K562 (cell line): Measurements from ENCODE around the gene SOBP. TPM values are rescaled to one million over a fixed set of nuclear protein-coding genes. Genes with fewer than 3 reads are reported as not detected.

Source experiments
- ATAC-seq: fragments of 200-7000 bp; cut with Tn5 transposase; 3 replicates; pipeline ENCODE4 v1.9.1; 2020; ENCODE audit warnings: moderate library complexity
- BruUV-seq: library from RNA; stranded (reverse); fragments of 400-500 nt; replicated peaks from 2 replicates; lab custom pipeline; 2021; lab: Mats Ljungman, UMichigan
- CTCF ChIA-PET: fragments of 300-600 bp; formaldehyde crosslinking; extraction: SDS; loops from one replicate; lab custom pipeline; 2021; ENCODE audit warnings: low intra/inter-chr PET ratio; lab: Yijun Ruan, JAX
- POLR2A ChIA-PET: fragments of 300-600, 350-650 bp; sonication (Branson Sonifier 250); formaldehyde crosslinking; extraction: SDS; loops from one replicate; lab custom pipeline; 2021; ENCODE audit warnings: antibody characterized with exemption, inconsistent platforms; lab: Yijun Ruan, JAX
- DNase-seq, 4 experiments: peaks; one replicate each; pipeline versions ENCODE4 v3.0.0 to v3.0.0-alpha.2; 2011 to 2018; ENCODE audit warnings: low spot score in 3 of 4, mixed read lengths in 3 of 4; ENCODE audit errors: extremely low read depth in 1 of 4
- FAIRE-seq: peaks from 2 replicates; lab custom pipeline; 2011; peaks lifted over from hg19 to GRCh38; lab: Jason Lieb, UNC
- H2AFZ ChIP-seq: 2 replicates; pipeline ENCODE4 v1.6.0; 2011; ENCODE audit warnings: low read depth, low read length, control low read depth, inconsistent platforms
- H3K27ac ChIP-seq: fragments of 200-600 bp; 3 replicates; pipeline ENCODE4 v1.8.0; 2011; ENCODE audit warnings: low read depth, mild to moderate bottlenecking, control low read depth, inconsistent platforms, low read length, moderate library complexity, mixed read lengths; ENCODE audit errors: extremely low read depth
- H3K27me3 ChIP-seq, 2 experiments: fragments of 300-600 bp in 1 of 2; 2 replicates in 1 of 2; 3 replicates in 1 of 2; pipeline versions ENCODE4 v1.6.0 to v1.8.0; 2011; ENCODE audit warnings: inconsistent platforms in 2 of 2, low read length in 2 of 2, mild to moderate bottlenecking in 1 of 2, mixed read lengths in 1 of 2, moderate library complexity in 1 of 2; ENCODE audit not compliant: control insufficient read depth in 2 of 2, insufficient read depth in 2 of 2
- H3K36me3 ChIP-seq: fragments of 300-600 bp; 3 replicates; pipeline ENCODE4 v1.8.0; 2011; ENCODE audit warnings: mild to moderate bottlenecking, low read length, inconsistent platforms; ENCODE audit not compliant: control insufficient read depth, insufficient read depth
- H3K4me1 ChIP-seq, 2 experiments: fragments of 200-600 bp in 1 of 2; replicated peaks in 1 of 2; 2 replicates in 1 of 2; 3 replicates in 1 of 2; pipeline versions ENCODE4 v1.5.1 to v1.8.0; 2011; ENCODE audit warnings: inconsistent platforms in 2 of 2, low read length in 2 of 2, mild to moderate bottlenecking in 1 of 2, mixed read lengths in 1 of 2, moderate library complexity in 1 of 2; ENCODE audit not compliant: control insufficient read depth in 2 of 2, insufficient read depth in 2 of 2
- H3K4me2 ChIP-seq: 2 replicates; pipeline ENCODE4 v1.6.1; 2011; ENCODE audit warnings: low read length, control low read depth, inconsistent platforms, mixed read lengths; ENCODE audit not compliant: insufficient read depth
- H3K4me3 ChIP-seq: fragments of 200-600 bp; sonication (generic), shearing (Covaris generic); 2 replicates; pipeline ENCODE4 v1.5.1; 2016; ENCODE audit warnings: control low read depth, inconsistent platforms
- H3K79me2 ChIP-seq: fragments of 200-600 bp; 3 replicates; pipeline ENCODE4 v1.8.0; 2011; ENCODE audit warnings: low read length, inconsistent platforms; ENCODE audit not compliant: control insufficient read depth, insufficient read depth
- H3K9ac ChIP-seq, 2 experiments: 2 replicates each; pipeline versions ENCODE4 v1.6.0 to v1.6.1; 2011; ENCODE audit warnings: low read depth in 2 of 2, low read length in 2 of 2, control low read depth in 1 of 2, inconsistent platforms in 1 of 2, mild to moderate bottlenecking in 1 of 2, mixed read lengths in 1 of 2; ENCODE audit not compliant: insufficient read depth in 1 of 2
- H3K9me1 ChIP-seq: one replicate; pipeline ENCODE4 v1.6.0; 2011; ENCODE audit warnings: inconsistent platforms, mild to moderate bottlenecking, low read length, moderate library complexity; ENCODE audit not compliant: control insufficient read depth, insufficient read depth
- H3K9me3 ChIP-seq: replicated peaks from 2 replicates; pipeline ENCODE4 v1.5.1; 2011; ENCODE audit warnings: low read depth, low read length, inconsistent platforms; ENCODE audit not compliant: control insufficient read depth, insufficient read depth
- H4K20me1 ChIP-seq: replicated peaks from 2 replicates; pipeline ENCODE4 v1.6.1; 2011; ENCODE audit warnings: low read length, inconsistent platforms, mixed read lengths; ENCODE audit not compliant: control insufficient read depth, insufficient read depth
- BCLAF1 ChIP-seq, 2 experiments: fragments of 450-650 bp in 1 of 2; IDR thresholded peaks; 2 replicates each; pipeline ENCODE4 v1.6.1; 2011 to 2017; ENCODE audit warnings: low read depth in 2 of 2, antibody characterized with exemption in 1 of 2, borderline replicate concordance in 1 of 2, low read length in 1 of 2, mild to moderate bottlenecking in 1 of 2, mixed read lengths in 1 of 2; ENCODE audit not compliant: control insufficient read depth in 1 of 2
- MED1 ChIP-seq: sonication (generic); formaldehyde crosslinking; IDR thresholded peaks from 2 replicates; pipeline ENCODE4 v1.8.1; 2023; ENCODE audit warnings: missing genetic modification reagents, borderline replicate concordance
- TOE1 ChIP-seq, 2 experiments: fragments of 450-650 bp in 1 of 2; sonication (generic) in 1 of 2; formaldehyde crosslinking in 1 of 2; IDR thresholded peaks; 2 replicates each; pipeline versions ENCODE4 v1.7.1 to v1.8.0; 2016 to 2022; ENCODE audit warnings: borderline replicate concordance in 2 of 2, mild to moderate bottlenecking in 2 of 2, antibody characterized with exemption in 1 of 2, inconsistent platforms in 1 of 2, low read depth in 1 of 2, missing genetic modification reagents in 1 of 2, moderate library complexity in 1 of 2
- ZNF407 ChIP-seq: fragments of 450-650 bp; IDR thresholded peaks from 2 replicates; pipeline ENCODE4 v1.6.1; 2016; ENCODE audit warnings: low read depth
- WGBS: fragments of 100-300 bp; shearing (Covaris generic); methylation state at CpG from one replicate; pipeline ENCODE4 v1.1.6; 2016; ENCODE audit warnings: low coverage, mixed read lengths; ENCODE audit not compliant: insufficient coverage; ENCODE audit errors: missing lambda C conversion rate; 5-methylcytosine and 5-hydroxymethylcytosine counted together
- in situ Hi-C: fragments of 300-500 bp; cut with MboI; formaldehyde crosslinking; loops from 4 replicates; pipeline ENCODE4 v1.15.0; 2018; ENCODE audit warnings: inconsistent platforms, mixed read lengths
- intact Hi-C: fragments of 100-400 bp; cut with micrococcal nuclease; formaldehyde crosslinking; loops from 2 replicates; pipeline ENCODE4 v1.14.2; 2022
- polyA plus RNA-seq, 8 experiments: library from polyadenylated mRNA; depleted of rRNA in 4 of 8; stranded (reverse) in 5 of 8; unstranded in 3 of 8; fragments of >200 nt; fragmentation: Nextera tagmentation in 2 of 8; fragmentation: Illumina TruSeq in 1 of 8; extraction: Ambion mirVana in 2 of 8; extraction: Trizol in 1 of 8; gene quantifications; 2 replicates each; pipeline versions ENCODE4 v1.2.1 to v1.2.3, GENCODE V29; 2011 to 2014; ENCODE audit warnings: inconsistent platforms in 1 of 8, missing spikeins in 1 of 8
- total RNA-seq, 7 experiments: library from RNA; depleted of rRNA in 6 of 7; stranded (reverse); fragments of >200 nt in 6 of 7; fragmentation: Illumina TruSeq in 2 of 7; extraction: Trizol in 2 of 7; gene quantifications; 2 replicates each; pipeline versions ENCODE4 v1.2.1 to v1.2.3, GENCODE V29; 2011 to 2021; ENCODE audit warnings: low replicate concordance in 1 of 7
- TF ChIP-seq, protein P1 (sequence below): sonication (generic); formaldehyde crosslinking; IDR thresholded peaks from 2 replicates; pipeline ENCODE4 v1.8.1; 2023; ENCODE audit warnings: mild to moderate bottlenecking, missing genetic modification reagents

Gene SOBP
- total and polyA plus RNA-seq, 9 of the 15 experiments (the other 6 are each of a cell fraction or from before 2014, with no cell fraction given) = 0.16 TPM; not detected in 8

GRCh38 chr6:107698146-107698545 lies 208.2 kb downstream of the SOBP start:
- no TSS peak for BruUV-seq
- H3K9me1 ChIP-seq = no peaks in the 10 kb centered on the region
- no peak overlapping the region for H3K9ac ChIP-seq
- FAIRE-seq (no peak), DNase-seq (no peak), ATAC-seq (no peak)
- H3K27me3 ChIP-seq = peaks cover 21 to 46% of the 10 kb centered on the region in 2 experiments
- in situ Hi-C loops (no loop called here), intact Hi-C loops (no loop called here)
- H2AFZ ChIP-seq = no peak overlapping the region
- no peaks in the 10 kb centered on the region for H4K20me1 ChIP-seq
- H3K4me1 ChIP-seq = no peaks in the 10 kb centered on the region
- no peak overlapping the region for H3K27ac ChIP-seq
- WGBS = 0% methylated on average over 4 of the region's 4 CpGs
- no peaks in the 10 kb centered on the region for H3K36me3 ChIP-seq
- H3K4me2 ChIP-seq = no peak overlapping the region
- no peaks in the 10 kb centered on the region for H3K9me3 ChIP-seq
- CTCF ChIA-PET = no interaction called here
- no peaks in the 10 kb centered on the region for H3K79me2 ChIP-seq
- POLR2A ChIA-PET = no interaction called here
- H3K4me3 ChIP-seq = no peak overlapping the region
- TF ChIP-seq MED1 (CRISPR knock-in tag) (no peak), BCLAF1 (IDR thresholded peaks at IDR 0.05; ENCODE audit: borderline replicate concordance in 1 of 2, control insufficient read depth in 1 of 2, low read depth in 2 of 2, low read length in 1 of 2) (no peak), ZNF407 (no peak), TOE1 (IDR thresholded peaks at IDR 0.05; ENCODE audit: borderline replicate concordance) (no peak), TOE1 (CRISPR knock-in tag; IDR thresholded peaks at IDR 0.05; ENCODE audit: borderline replicate concordance, low read depth) (no peak)
- TF ChIP-seq, protein P1, sequence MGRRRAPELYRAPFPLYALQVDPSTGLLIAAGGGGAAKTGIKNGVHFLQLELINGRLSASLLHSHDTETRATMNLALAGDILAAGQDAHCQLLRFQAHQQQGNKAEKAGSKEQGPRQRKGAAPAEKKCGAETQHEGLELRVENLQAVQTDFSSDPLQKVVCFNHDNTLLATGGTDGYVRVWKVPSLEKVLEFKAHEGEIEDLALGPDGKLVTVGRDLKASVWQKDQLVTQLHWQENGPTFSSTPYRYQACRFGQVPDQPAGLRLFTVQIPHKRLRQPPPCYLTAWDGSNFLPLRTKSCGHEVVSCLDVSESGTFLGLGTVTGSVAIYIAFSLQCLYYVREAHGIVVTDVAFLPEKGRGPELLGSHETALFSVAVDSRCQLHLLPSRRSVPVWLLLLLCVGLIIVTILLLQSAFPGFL = no peak
